Lower leg skin (tissue), 4 donors: ENCODE measurements around the gene MET. TPM values are rescaled to one million over a fixed set of nuclear protein-coding genes. Genes with fewer than 3 reads are reported as not detected.
"Not testable (repeated sequence)": the region's sequence is repeated elsewhere in the genome, so short reads cannot be mapped to it uniquely, and the experiment has no call there.

Experiments
- DNase-seq, 2 donors: peaks; one replicate each; pipeline ENCODE4 v3.0.0-alpha.2; 2019; ENCODE audit warnings: low spot score in 2 of 2
- H3K4me3 ChIP-seq: fragments of 200-600 bp; sonication (generic); 2 replicates; pipeline ENCODE4 v1.5.1; 2017; ENCODE audit warnings: mild to moderate bottlenecking, low read depth; ENCODE audit not compliant: poor library complexity, severe bottlenecking
- POLR2A ChIP-seq, 2 donors: fragments of 450-650 bp; IDR thresholded peaks; one replicate each; pipeline ENCODE4 v1.6.1; 2016 to 2017; ENCODE audit warnings: antibody characterized with exemption in 2 of 2, mild to moderate bottlenecking in 1 of 2, moderate library complexity in 1 of 2
- WGBS, 2 donors: methylation state at CpG; one replicate each; pipeline ENCODE4 v1.1.5; 2018; 5-methylcytosine and 5-hydroxymethylcytosine counted together
- intact Hi-C: fragments of 100-400 bp; cut with DNase I; formaldehyde crosslinking; loops from one replicate; pipeline ENCODE4 v1.15.0; 2023; ENCODE audit warnings: low total_unique reads
- total RNA-seq, 4 donors: library from RNA; depleted of rRNA; stranded (reverse); fragments of >200 nt; gene quantifications; one replicate each; pipeline ENCODE4 v1.1.0, GENCODE V29; 2016
- TF ChIP-seq, protein P1 (sequence below), 3 donors: fragments of 450-650 bp; IDR thresholded peaks; one replicate each; pipeline ENCODE4 v1.5.1; 2016; ENCODE audit warnings: antibody characterized with exemption in 3 of 3, mild to moderate bottlenecking in 3 of 3, moderate library complexity in 2 of 3

Gene MET
- total RNA-seq, 4 donors from 2014 or later, result 15.8 to 28.2 (median 24.5) TPM

DNA sequence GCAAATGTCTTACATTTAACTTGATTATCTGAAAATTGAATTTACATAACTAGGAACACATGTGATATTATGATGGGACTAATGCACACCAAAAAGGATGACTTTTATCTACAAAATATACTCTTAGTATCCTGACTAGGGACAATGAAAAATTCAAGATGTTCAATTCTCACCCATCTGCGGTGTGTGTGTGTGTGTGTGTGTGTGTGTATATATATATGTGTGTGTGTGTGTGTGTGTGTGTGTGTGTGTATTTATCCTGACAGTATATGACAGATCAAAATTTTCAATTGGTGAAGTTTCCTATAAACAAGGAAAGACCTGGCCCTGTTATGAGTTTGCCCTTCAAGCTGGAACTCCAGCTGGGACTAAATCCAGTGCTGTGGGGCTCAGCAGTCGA is 40.3 kb upstream of the MET start:
- TF ChIP-seq POLR2A (IDR thresholded peaks at IDR 0.05), result no peak
- TF ChIP-seq, protein P1, sequence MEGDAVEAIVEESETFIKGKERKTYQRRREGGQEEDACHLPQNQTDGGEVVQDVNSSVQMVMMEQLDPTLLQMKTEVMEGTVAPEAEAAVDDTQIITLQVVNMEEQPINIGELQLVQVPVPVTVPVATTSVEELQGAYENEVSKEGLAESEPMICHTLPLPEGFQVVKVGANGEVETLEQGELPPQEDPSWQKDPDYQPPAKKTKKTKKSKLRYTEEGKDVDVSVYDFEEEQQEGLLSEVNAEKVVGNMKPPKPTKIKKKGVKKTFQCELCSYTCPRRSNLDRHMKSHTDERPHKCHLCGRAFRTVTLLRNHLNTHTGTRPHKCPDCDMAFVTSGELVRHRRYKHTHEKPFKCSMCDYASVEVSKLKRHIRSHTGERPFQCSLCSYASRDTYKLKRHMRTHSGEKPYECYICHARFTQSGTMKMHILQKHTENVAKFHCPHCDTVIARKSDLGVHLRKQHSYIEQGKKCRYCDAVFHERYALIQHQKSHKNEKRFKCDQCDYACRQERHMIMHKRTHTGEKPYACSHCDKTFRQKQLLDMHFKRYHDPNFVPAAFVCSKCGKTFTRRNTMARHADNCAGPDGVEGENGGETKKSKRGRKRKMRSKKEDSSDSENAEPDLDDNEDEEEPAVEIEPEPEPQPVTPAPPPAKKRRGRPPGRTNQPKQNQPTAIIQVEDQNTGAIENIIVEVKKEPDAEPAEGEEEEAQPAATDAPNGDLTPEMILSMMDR (IDR thresholded peaks at IDR 0.05), result no peak
- no peak for DNase-seq
- intact Hi-C loops, result no loop called here
- 73 to 80% methylated on average over 2 of the region's 2 CpGs for WGBS, 2 donors
- H3K4me3 ChIP-seq, result no peak overlapping the region

DNA sequence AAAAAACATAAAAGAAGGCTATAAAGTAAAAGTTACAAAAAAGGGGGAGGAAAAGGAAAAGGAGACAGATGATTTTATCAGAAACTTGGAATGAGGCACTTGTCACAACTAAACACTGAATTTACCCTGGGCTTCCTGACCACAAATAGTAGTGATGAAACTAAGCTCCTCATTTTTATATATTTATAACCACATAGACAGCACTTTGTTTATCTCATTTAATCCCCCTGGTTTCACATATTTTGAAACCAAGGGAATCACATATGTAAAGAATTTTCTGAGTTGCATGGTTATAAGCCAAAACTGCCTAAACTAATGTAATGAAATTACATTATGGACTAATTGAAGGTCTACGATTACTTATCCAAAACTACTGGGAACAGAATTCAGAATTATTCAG is 39.6 kb upstream of the MET start:
- intact Hi-C loops, result no loop called here
- no peak overlapping the region for H3K4me3 ChIP-seq
- TF ChIP-seq POLR2A (IDR thresholded peaks at IDR 0.05), result no peak
- 96 to 98% methylated on average over 1 of the region's 1 CpG for WGBS, 2 donors
- DNase-seq, result no peak

DNA sequence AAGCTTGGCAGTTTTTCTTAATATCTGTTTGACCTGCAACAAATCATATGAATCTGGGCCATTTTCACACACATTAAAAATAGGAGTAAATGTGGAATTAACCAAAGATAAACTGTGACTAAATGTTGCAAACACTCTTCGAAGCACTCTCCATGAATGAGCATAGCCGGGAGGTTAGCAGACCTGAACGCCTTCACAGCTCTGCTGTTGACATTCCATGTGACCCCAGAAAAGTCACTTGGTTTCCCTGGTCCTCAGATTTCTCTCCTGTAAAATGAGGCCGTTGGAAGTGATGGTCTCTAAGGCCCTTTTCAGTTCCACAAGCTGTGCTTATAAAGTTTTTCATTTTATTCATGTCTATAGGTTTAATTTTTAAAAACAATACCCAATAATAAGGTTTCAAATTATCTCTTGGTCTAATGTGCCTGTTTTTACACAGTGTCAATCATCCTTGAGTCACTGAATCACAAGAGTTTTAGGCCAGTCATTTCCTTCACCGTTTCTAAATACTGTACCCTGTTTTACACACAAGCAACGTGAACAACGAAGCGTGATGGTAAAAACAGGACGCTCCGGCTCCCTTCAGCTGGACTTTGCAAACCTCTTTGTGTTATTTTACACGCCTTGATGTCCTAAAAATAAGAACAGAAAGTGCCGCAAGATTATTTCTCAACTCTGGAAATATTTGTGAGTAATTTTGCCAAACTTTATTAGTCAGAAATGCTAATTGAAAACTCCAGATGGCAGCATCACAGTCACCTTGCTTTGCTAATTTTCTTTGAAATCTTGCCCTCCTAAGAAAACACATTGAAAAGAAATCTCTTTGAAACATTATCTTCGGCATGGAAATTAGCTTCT is 38.6 kb upstream of the MET start:
- 40 to 42% methylated on average over 13 of the region's 13 CpGs for WGBS, 2 donors
- TF ChIP-seq, protein P1 (IDR thresholded peaks at IDR 0.05), result no peak
- no peak for TF ChIP-seq POLR2A (IDR thresholded peaks at IDR 0.05)
- intact Hi-C loops, result no loop called here
- H3K4me3 ChIP-seq, result no peak overlapping the region
- peak in 1 of 2 donors; percentile 73 for DNase-seq

DNA sequence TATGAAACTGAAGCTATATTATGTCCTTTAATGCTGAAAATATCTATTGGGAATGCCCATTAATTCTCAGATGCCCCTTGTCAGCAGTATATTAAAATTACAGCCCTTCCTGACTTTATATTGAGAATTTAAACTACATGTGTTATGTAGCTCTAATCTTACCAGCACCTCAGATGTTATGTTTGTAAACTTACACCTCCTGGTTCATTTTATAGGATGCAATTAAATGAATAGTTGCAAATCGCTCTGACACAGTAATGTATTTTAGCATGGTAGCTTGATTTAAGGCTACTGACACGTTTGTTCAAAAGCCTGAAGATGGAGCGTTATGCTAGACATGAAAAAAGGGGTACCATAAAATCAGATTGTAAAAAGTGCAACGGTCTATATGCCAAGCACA is 35.0 kb upstream of the MET start:
- DNase-seq, result no peak
- TF ChIP-seq, protein P1 (IDR thresholded peaks at IDR 0.05), result no peak
- no peak for TF ChIP-seq POLR2A (IDR thresholded peaks at IDR 0.05)
- H3K4me3 ChIP-seq, result no peak overlapping the region
- whole genome bisulfite sequencing, 2 donors, result 70 to 74% methylated on average over 4 of the region's 4 CpGs
- intact Hi-C loops, result no loop called here

DNA sequence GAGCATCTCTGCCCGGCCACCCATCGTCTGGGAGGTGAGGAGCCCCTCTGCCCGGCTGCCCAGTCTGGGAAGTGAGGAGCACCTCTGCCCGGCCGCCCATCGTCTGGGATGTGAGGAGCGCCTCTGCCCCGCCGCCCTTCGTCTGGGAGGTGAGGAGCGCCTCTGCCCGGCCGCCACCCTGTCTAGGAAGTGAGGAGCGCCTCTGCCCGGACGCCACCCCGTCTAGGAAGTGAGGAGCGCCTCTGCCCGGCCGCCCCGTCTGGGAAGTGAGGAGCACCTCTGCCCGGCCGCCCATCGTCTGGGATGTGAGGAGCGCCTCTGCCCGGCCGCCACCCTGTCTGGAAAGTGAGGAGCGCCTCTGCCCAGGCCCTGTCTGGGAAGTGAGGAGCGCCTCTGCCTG is 33.4 kb upstream of the MET start:
- DNase-seq, intact Hi-C loops, H3K4me3 ChIP-seq: not testable (repeated sequence)
- 92 to 96% methylated on average over 13 to 25 of the region's 29 CpGs for WGBS, 2 donors

DNA sequence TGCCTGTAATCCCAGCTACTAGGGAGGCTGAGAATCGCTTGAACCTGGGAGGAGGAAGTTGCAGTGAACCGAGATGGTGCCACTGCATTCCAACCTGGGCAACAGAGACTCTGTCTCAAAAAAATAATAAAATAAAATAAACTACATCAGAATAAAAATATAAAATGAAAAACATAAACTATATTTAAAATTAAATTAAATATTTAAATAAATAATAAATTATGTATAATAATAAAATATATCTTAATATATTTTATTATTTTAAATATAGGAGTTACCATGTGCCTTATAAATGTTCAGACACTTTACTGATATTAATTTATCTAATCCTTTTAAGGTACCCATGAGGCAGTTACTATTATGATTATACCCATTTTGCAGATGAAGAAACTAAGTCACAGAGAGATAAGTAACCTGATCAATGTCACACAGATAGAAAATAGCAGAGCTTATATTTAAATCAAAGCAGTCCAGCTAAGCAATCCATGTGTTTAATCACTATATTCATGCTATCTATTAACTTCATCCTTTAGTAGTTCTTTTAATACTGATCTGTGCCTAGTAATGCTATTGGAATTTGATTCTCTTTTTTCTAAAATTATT is 30.3 kb upstream of the MET start:
- 96 to 97% methylated on average over 2 of the region's 2 CpGs for WGBS, 2 donors
- DNase-seq, result no peak
- no peak overlapping the region for H3K4me3 ChIP-seq
- intact Hi-C loops, result no loop called here
- no peak for TF ChIP-seq POLR2A (IDR thresholded peaks at IDR 0.05)
- TF ChIP-seq, protein P1 (IDR thresholded peaks at IDR 0.05), result no peak

DNA sequence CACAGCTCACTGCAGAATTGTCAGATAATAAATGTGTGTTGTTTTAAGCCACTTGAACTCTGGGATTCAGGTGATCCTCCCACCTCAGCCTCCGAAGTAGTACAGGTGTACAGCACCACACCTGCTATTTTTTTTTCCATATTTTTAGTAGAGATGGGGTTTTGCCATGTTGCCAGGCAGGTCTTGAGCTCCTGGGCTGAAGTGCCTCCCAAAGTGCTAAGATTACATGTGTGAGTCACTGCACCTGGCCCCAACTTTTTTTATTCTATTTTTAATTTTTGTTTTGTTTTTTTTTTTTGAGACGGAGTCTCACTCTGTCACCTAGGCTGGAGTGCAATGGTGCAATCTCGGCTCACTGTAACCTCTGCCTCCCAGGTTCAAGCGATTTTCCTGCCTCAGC is 28.8 kb upstream of the MET start:
- 66 to 70% methylated on average over 4 of the region's 4 CpGs for WGBS, 2 donors
- H3K4me3 ChIP-seq, DNase-seq, intact Hi-C loops: not testable (repeated sequence)
